Muscle layer of duodenum (tissue), 2 donors: ENCODE data around the gene POLR2F.
A peak's percentile ranks its signal among the peaks of the same experiment; 100 is the strongest.
"Not testable (repeated sequence)": the region's sequence is repeated elsewhere in the genome, so short reads cannot be mapped to it uniquely, and the experiment has no call there.

ENCODE experiments used
- H3K27ac ChIP-seq: one replicate; pipeline ENCODE4 v1.7.0; 2013; ENCODE audit warnings: mild to moderate bottlenecking, low read length
- H3K27me3 ChIP-seq: one replicate; pipeline ENCODE4 v1.7.0; 2013; ENCODE audit warnings: low read depth, mild to moderate bottlenecking, control low read depth, low read length
- H3K36me3 ChIP-seq, 2 donors: one replicate each; pipeline ENCODE4 v1.7.0; 2013; ENCODE audit warnings: low read length in 2 of 2, control low read depth in 1 of 2, mild to moderate bottlenecking in 1 of 2; ENCODE audit not compliant: insufficient read depth in 2 of 2, control insufficient read depth in 1 of 2
- H3K4me1 ChIP-seq, 2 donors: one replicate each; pipeline ENCODE4 v1.7.0; 2013; ENCODE audit warnings: low read length in 2 of 2, mild to moderate bottlenecking in 2 of 2, control low read depth in 1 of 2, moderate library complexity in 1 of 2; ENCODE audit not compliant: insufficient read depth in 2 of 2, control insufficient read depth in 1 of 2
- H3K4me3 ChIP-seq, 2 donors: one replicate each; pipeline ENCODE4 v1.7.0; 2013; ENCODE audit warnings: low read length in 2 of 2, low read depth in 1 of 2, mild to moderate bottlenecking in 1 of 2
- H3K9me3 ChIP-seq, 2 donors: one replicate each; pipeline ENCODE4 v1.7.0; 2013; ENCODE audit warnings: low read length in 2 of 2, control low read depth in 1 of 2, mild to moderate bottlenecking in 1 of 2; ENCODE audit not compliant: control insufficient read depth in 1 of 2
- donor health status: healthy.

Gene POLR2F

GRCh38 chr22:37942133-37942532 lies 11.4 kb upstream of the POLR2F start:
- Histone ChIP-seq H3K4me1 (no peaks in the 10 kb centered on the region), H3K36me3 (peaks cover 29 to 56% of the 10 kb centered on the region in 2 donors), H3K27ac (no peak overlapping the region), H3K9me3 (no peaks in the 10 kb centered on the region), H3K27me3 (no peaks in the 10 kb centered on the region), H3K4me3 (no peak overlapping the region)

DNA sequence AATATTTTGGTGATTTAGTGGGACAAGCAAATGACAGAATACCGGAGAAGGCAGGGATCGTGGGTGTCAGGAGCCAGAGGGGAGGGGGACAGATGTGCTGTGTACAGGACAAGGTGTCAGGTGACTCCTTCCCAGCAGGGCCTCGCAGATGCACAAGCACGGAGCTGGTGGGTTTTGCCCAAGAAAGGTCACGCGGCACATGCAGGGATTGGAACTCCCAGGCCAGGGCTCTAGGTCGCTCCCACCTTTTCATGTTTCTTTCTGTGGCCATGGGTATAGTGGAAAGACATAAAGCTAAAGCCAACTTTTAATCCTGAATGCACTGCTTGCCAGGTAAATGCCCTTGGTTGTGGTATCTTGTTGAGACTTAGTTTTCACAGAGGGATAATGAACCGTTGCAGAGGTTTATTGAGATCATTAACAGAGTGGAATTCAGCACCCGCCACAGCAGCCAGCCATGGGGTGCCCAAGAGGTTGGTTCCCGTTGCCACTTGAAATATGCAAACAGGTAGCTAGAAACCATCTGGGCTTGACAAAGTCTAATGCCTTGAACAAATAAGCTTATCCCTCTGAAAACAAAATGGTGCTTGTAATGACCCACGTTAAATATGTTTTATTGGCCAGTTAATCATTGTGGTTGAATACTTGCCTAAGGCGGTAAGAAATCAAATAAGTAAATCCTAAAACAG lies 10.2 kb upstream of the POLR2F start:
- peaks cover 21 to 46% of the 10 kb centered on the region in 2 donors for H3K36me3 ChIP-seq
- H3K4me3 ChIP-seq: no peak overlapping the region
- H3K4me1 ChIP-seq: no peaks in the 10 kb centered on the region
- no peak overlapping the region for H3K27ac ChIP-seq
- no peaks in the 10 kb centered on the region for H3K9me3 ChIP-seq
- no peaks in the 10 kb centered on the region for H3K27me3 ChIP-seq

DNA sequence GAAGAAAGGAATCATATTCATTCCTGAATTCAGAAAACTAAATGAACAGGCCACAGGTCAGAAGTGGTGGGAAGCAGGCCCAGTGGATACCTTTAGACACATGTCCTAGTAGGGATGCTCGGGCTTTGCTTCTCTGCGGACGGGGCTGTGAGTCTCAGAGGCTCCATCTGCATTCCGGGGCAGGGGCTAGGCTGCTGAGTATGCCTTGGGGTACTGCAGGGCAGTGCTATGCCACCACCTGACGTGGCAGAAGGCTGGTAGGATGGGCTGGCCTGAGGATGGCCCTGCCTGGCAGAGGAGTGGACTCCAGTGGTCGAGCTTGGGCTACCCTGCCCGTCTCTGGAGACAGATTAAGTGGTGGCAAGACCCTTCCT lies 9.7 kb upstream of the POLR2F start:
- no peaks in the 10 kb centered on the region for H3K27me3 ChIP-seq
- H3K4me1 ChIP-seq: no peaks in the 10 kb centered on the region
- H3K36me3 ChIP-seq: peaks cover 21 to 45% of the 10 kb centered on the region in 2 donors
- H3K27ac ChIP-seq: no peak overlapping the region
- H3K9me3 ChIP-seq: no peaks in the 10 kb centered on the region
- H3K4me3 ChIP-seq: no peak overlapping the region

DNA sequence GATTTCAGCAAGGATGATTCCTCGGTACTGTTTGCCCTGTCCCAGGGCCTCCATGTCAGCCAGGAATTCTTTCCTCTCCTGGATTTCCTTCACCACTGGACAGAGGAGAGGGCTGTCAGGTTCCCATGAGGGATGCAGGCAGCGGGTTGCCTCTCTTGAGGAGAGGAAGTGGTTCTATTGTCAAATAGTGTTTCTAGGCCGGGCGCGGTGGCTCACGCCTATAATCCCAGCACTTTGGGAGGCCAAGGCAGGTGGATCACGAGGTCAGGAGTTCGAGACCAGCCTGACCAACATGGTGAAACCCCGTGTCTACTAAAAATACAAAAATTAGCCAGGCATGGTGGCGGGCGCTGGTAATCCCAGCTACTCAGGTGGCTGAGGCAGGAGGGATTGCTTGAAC lies 9.1 kb upstream of the POLR2F start:
- H3K36me3 ChIP-seq: peaks cover 17 to 39% of the 10 kb centered on the region in 2 donors
- H3K4me3 ChIP-seq, H3K27me3 ChIP-seq, H3K4me1 ChIP-seq, H3K9me3 ChIP-seq, H3K27ac ChIP-seq: not testable (repeated sequence)

DNA sequence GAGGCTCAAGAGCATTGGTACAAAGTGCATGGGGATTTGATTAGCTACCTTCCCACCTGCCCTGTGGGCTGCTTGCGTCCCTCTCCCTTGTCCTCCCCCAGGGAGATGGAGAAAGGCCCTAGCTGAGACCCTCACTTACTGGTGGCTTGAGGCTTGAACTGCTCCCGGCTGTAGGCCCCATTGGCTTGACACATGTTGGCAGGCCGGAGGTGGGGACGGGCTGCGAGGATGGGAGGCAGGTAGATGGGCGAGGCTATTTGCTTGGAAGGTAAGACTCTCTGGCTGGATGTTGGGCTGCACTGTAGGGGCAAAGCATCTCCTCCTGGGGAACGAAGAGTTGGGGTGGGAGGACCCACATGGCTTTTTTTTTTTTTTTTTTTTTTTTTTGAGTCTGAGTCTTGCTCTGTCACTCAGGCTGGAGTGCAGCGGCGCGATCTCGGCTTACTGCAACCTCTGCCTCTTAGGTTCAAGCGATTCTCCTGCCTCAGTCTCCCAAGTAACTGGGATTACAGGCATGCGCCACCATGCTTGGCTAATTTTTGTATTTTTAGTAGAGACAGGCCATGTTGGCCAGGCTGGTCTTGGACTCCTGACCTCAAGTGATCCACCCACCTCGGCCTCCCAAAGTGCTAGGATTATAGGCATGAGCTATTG lies 6.2 kb upstream of the POLR2F start:
- not testable (repeated sequence) for H3K4me1 ChIP-seq, H3K27me3 ChIP-seq, H3K27ac ChIP-seq, H3K4me3 ChIP-seq, H3K9me3 ChIP-seq
- peaks cover 0 to 19% of the 10 kb centered on the region in 2 donors for H3K36me3 ChIP-seq

- H3K4me3 ChIP-seq: no peak overlapping the region
- no peaks in the 10 kb centered on the region for H3K36me3 ChIP-seq
Measured at GRCh38 chr22:37951305-37951704, 2.2 kb upstream of the POLR2F start.

DNA sequence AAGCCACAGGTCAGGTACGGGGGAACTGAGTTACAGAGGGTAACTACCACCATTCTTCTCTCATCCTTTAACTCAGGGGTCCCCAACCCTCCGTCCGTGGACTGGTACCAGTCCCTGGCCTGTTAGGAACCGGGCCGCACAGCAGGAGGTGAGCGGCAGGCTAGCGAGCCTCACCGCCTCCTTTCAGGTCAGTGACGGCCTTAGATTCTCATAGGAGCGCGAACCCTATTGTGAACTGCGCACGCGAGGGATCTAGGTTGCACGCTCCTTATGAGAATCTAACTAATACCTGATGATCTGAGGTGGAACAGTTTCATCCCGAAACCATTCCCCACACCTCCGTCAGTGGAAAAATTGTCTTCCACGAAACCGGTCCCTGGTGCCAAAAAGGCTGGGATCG lies 870 bp upstream of the POLR2F start:
- H3K27me3 ChIP-seq, H3K27ac ChIP-seq, H3K9me3 ChIP-seq: not testable (repeated sequence)
- Histone ChIP-seq H3K4me3 (peak overlapping the region; percentile 95 to 100), H3K4me1 (peaks cover 5 to 18% of the 10 kb centered on the region in 2 donors), H3K36me3 (peaks cover 11 to 13% of the 10 kb centered on the region in 2 donors)

More at GRCh38 chr22:37951305-37951704, 2.2 kb upstream of the POLR2F start:
- Histone ChIP-seq H3K4me1 (peaks cover 5 to 18% of the 10 kb centered on the region in 2 donors), H3K27me3 (no peaks in the 10 kb centered on the region), H3K9me3 (no peaks in the 10 kb centered on the region), H3K27ac (no peak overlapping the region)

- Histone ChIP-seq H3K4me1 (peaks cover 5 to 18% of the 10 kb centered on the region in 2 donors), H3K27ac (peak overlapping the region; percentile 61), H3K4me3 (peak overlapping the region; percentile 95 to 100), H3K36me3 (peaks cover 13 to 17% of the 10 kb centered on the region in 2 donors), H3K27me3 (no peaks in the 10 kb centered on the region), H3K9me3 (no peaks in the 10 kb centered on the region)
Measured at GRCh38 chr22:37953062-37953436, 450 bp upstream of the POLR2F start.

GRCh38 chr22:37954686-37955085 lies 1.2 kb downstream of the POLR2F start:
- H3K9me3 ChIP-seq: no peaks in the 10 kb centered on the region
- H3K27me3 ChIP-seq: no peaks in the 10 kb centered on the region
- peaks cover 5 to 18% of the 10 kb centered on the region in 2 donors for H3K4me1 ChIP-seq
- peak overlapping the region; percentile 95 to 100 for H3K4me3 ChIP-seq
- H3K27ac ChIP-seq: no peak overlapping the region
- H3K36me3 ChIP-seq: peaks cover 27 to 30% of the 10 kb centered on the region in 2 donors

- not testable (repeated sequence) for H3K9me3 ChIP-seq, H3K4me3 ChIP-seq
- peaks cover 28 to 42% of the 10 kb centered on the region in 2 donors for H3K36me3 ChIP-seq
Measured at GRCh38 chr22:37955825-37956397, 2.4 kb downstream of the POLR2F start.

DNA sequence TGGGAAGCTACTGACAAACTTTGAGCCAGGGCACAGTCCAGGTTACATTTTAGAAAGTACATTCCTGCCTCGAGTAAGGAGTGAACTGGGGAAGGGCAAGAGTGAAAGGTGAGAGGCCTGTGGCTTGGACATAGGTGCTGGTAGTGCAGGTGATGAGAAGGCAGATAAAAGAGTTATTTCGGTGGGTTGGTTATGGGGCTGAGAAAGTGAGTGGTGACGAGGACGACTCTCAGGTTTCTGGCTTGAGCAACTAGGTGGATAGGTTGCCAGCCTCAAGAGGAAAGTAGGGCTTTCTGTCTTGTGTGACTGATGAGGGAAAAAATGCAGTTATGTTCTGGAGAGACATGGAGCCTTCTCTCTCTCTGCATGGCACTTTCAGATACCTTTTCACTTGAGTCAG lies 3.7 kb downstream of the POLR2F start:
- Histone ChIP-seq H3K4me1 (peaks cover 5 to 18% of the 10 kb centered on the region in 2 donors), H3K9me3 (no peaks in the 10 kb centered on the region), H3K27ac (no peak overlapping the region), H3K27me3 (no peaks in the 10 kb centered on the region), H3K36me3 (peaks cover 36 to 55% of the 10 kb centered on the region in 2 donors), H3K4me3 (no peak overlapping the region)

More at GRCh38 chr22:37955825-37956397, 2.4 kb downstream of the POLR2F start:
- not testable (repeated sequence) for H3K27me3 ChIP-seq, H3K27ac ChIP-seq
- H3K4me1 ChIP-seq: peaks cover 5 to 18% of the 10 kb centered on the region in 2 donors
